SK-N-MC (cell line): ENCODE measurements around the gene DHX16.

ENCODE experiments used
- EZH2 ChIP-seq: fragments of 200-600 bp; sonication (generic); IDR thresholded peaks from one replicate; pipeline ENCODE4 v1.6.1; 2017; ENCODE audit warnings: antibody characterized with exemption
- FOXP2 ChIP-seq: optimal IDR thresholded peaks from 2 replicates; pipeline ENCODE3; 2011; ENCODE audit warnings: mild to moderate bottlenecking, moderate library complexity; ENCODE audit not compliant: insufficient read depth; ENCODE audit errors: extremely low read length, control extremely low read depth
- POLR2AphosphoS5 ChIP-seq: IDR thresholded peaks from 2 replicates; pipeline ENCODE4 v1.6.1; 2012; ENCODE audit warnings: mild to moderate bottlenecking, low read depth, low read length, borderline replicate concordance

- TF ChIP-seq POLR2AphosphoS5 (no peak), EZH2 (no peak), FOXP2 (no peak)
These were observed 6.3 kb upstream of the DHX16 start for GRCh38 chr6:30678964-30679726.
